CD4-positive, CD25-positive, alpha-beta regulatory T cell (primary cell): ENCODE results near the gene ERF. TPM values are rescaled to one million over a fixed set of nuclear protein-coding genes. Genes with fewer than 3 reads are reported as not detected.
A peak's percentile ranks its signal among the peaks of the same experiment; 100 is the strongest.

Source experiments
- ATAC-seq, 2 donors: fragments of 150-1000 bp; cut with Tn5 transposase; one replicate each; pipeline ENCODE4 v1.10.0; 2021; ENCODE audit warnings: low read depth in 2 of 2, moderate number of reproducible peaks in 2 of 2, moderate library complexity in 1 of 2
- DNase-seq, 3 donors: peaks; one replicate each; pipeline versions ENCODE4 v3.0.0 to v3.0.0-alpha.2; 2012 to 2022; ENCODE audit warnings: mixed read lengths in 1 of 3
- H3K27ac ChIP-seq: one replicate; pipeline ENCODE4 v1.7.0; 2013; ENCODE audit warnings: mild to moderate bottlenecking, low read length; ENCODE audit not compliant: insufficient read depth, poor library complexity, severe bottlenecking
- H3K27me3 ChIP-seq: one replicate; pipeline ENCODE4 v1.7.0; 2013; ENCODE audit warnings: low read length; ENCODE audit not compliant: control insufficient read depth, insufficient read depth
- H3K36me3 ChIP-seq: one replicate; pipeline ENCODE4 v1.7.0; 2013; ENCODE audit warnings: mild to moderate bottlenecking, low read length, moderate library complexity; ENCODE audit not compliant: control insufficient read depth, insufficient read depth
- H3K4me1 ChIP-seq: 2 replicates; pipeline ENCODE4 v1.7.0; 2013; ENCODE audit warnings: mild to moderate bottlenecking, low read length; ENCODE audit not compliant: insufficient read depth, control insufficient read depth, poor library complexity, severe bottlenecking
- H3K4me3 ChIP-seq: one replicate; pipeline ENCODE4 v1.7.0; 2013; ENCODE audit warnings: low read depth, mild to moderate bottlenecking, low read length, moderate library complexity
- H3K9me3 ChIP-seq, 2 experiments: 1 replicate in 1 of 2; 2 replicates in 1 of 2; pipeline ENCODE4 v1.7.0; 2013; ENCODE audit warnings: low read length in 2 of 2, mild to moderate bottlenecking in 1 of 2, moderate library complexity in 1 of 2; ENCODE audit not compliant: control insufficient read depth in 2 of 2
- H3K27ac Mint-ChIP-seq, 3 donors: one replicate each; pipeline ENCODE4 v1.8.0; 2020 to 2022; ENCODE audit warnings: mild to moderate bottlenecking in 3 of 3, mixed read lengths in 3 of 3, moderate library complexity in 2 of 3
- H3K27me3 Mint-ChIP-seq: one replicate; pipeline ENCODE4 v1.8.0; 2022; ENCODE audit warnings: mild to moderate bottlenecking, mixed read lengths
- H3K36me3 Mint-ChIP-seq: one replicate; pipeline ENCODE4 v1.8.0; 2020; ENCODE audit warnings: mixed read lengths
- H3K4me1 Mint-ChIP-seq, 4 donors: one replicate each; pipeline ENCODE4 v1.8.0; 2020 to 2022; ENCODE audit warnings: mixed read lengths in 4 of 4, mild to moderate bottlenecking in 1 of 4
- H3K4me3 Mint-ChIP-seq, 4 donors: one replicate each; pipeline ENCODE4 v1.8.0; 2020 to 2022; ENCODE audit warnings: mild to moderate bottlenecking in 4 of 4, mixed read lengths in 4 of 4, moderate library complexity in 3 of 4
- H3K9me3 Mint-ChIP-seq, 7 donors: one replicate each; pipeline ENCODE4 v1.8.0; 2020 to 2022; ENCODE audit warnings: mixed read lengths in 7 of 7, mild to moderate bottlenecking in 3 of 7, moderate library complexity in 2 of 7
- polyA plus RNA-seq, 4 donors: library from polyadenylated mRNA; unstranded; fragments of 300-500 nt; fragmentation: Illumina TruSeq; gene quantifications; one replicate each; pipeline ENCODE4 v1.2.3, GENCODE V29; 2021
- total RNA-seq: library from RNA; stranded (reverse); gene quantifications from one replicate; pipeline ENCODE4 v1.2.3, GENCODE V29; 2022

The ERF gene
- total and polyA plus RNA-seq, 5 donors from 2014 or later: 1.4 to 96.4 (median 3.8) TPM

DNA sequence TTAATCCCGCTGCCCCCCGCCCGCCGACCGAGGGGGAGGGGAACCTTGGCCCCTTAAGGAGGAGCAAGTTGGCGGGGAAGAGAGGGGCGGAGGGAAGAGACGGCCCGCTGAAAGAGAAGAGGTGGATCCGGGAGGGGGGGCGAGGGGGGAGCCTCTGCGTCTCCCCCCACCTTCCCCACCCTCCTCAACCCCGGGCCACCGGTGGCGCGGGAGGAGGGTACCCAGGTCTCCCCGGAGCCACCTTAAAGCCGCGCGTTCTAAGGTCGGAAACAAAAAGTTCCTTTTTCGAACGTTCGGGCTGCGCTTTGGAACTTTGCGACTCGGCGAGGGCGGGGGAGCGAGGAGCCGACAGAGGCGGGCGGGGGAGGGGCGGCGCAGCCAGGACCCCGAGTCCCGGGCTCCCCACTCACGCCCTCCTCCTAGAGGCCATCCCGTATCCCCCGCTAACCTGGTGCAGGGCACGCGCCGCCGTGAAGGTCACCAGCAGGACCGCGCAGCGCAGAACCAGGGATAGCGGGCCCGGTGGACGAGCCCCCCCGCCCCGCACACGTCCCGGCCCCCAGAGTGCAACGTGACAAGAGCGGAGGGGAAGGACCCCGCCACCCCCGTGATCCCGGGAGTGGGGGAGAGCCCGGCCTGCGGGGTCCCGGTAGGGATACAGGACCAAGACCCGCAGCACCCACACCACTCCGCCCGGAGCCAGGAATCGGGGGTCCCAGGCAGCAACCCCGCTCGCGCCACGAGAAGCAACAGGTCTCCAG is 659 bp downstream of the ERF start:
- H3K4me3 ChIP-seq: peak overlapping the region; percentile 41
- ATAC-seq (peak; percentile 44 to 50), DNase-seq (peak; percentile 66 to 87 (median 83))
- H3K27ac ChIP-seq: peak overlapping the region; percentile 96
- peak overlapping the region; percentile 26 to 75 (median 73) for H3K27ac Mint-ChIP-seq
- peaks cover 38% of the 10 kb centered on the region for H3K4me1 ChIP-seq
- H3K9me3 ChIP-seq: no peaks in the 10 kb centered on the region
- no peaks in the 10 kb centered on the region for H3K36me3 ChIP-seq
- H3K9me3 Mint-ChIP-seq: no peaks in the 10 kb centered on the region
- no peaks in the 10 kb centered on the region for H3K27me3 ChIP-seq
- peaks cover 12% of the 10 kb centered on the region for H3K27me3 Mint-ChIP-seq
- H3K36me3 Mint-ChIP-seq: no peaks in the 10 kb centered on the region
- peak overlapping the region; percentile 80 to 93 (median 90) for H3K4me3 Mint-ChIP-seq
- peaks cover 0 to 43% (median 16%) of the 10 kb centered on the region in 4 donors for H3K4me1 Mint-ChIP-seq

DNA sequence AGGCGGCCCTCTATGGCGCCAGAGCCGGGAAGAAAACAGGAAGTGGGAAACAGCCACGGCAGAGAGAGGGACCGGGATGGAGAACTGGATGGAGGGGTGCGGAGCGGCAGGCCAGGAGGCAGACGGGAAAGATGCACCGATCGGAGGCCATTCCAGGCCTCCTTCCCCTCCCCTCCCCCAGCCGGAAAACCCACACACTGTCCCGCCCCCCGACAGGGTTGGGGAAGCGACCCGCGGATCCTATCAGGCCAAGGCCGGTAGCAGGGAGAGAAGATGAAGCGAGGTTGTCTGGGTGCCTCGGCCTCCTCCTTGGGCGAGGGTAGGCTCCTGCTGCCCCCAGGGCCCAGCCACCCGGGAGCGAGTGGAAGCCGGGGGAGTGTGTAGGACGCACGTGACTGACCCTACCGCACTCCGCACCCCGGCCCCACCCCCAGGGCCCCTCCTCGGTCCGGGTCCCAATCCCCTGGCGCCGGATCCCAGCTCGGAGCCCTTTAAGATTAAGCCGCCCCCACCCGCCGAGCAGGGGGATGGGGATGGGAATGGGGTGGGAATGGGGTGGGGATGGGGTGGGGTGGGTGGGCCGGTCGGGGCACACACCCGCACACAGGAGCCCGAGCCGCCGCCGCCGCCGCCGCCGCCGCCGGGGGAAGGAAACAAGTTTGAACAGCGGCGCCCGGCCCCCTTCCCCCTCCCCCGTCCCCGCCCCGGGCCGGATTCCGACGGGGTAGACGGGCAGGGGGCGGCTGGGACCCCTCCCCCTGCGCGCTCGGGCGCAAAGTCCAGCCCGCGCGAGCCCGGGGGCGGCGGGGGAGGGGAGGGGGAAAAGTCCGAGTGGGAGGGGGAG is 1.5 kb downstream of the ERF start:
- peaks cover 0 to 43% (median 16%) of the 10 kb centered on the region in 4 donors for H3K4me1 Mint-ChIP-seq
- H3K27me3 ChIP-seq: no peaks in the 10 kb centered on the region

DNA sequence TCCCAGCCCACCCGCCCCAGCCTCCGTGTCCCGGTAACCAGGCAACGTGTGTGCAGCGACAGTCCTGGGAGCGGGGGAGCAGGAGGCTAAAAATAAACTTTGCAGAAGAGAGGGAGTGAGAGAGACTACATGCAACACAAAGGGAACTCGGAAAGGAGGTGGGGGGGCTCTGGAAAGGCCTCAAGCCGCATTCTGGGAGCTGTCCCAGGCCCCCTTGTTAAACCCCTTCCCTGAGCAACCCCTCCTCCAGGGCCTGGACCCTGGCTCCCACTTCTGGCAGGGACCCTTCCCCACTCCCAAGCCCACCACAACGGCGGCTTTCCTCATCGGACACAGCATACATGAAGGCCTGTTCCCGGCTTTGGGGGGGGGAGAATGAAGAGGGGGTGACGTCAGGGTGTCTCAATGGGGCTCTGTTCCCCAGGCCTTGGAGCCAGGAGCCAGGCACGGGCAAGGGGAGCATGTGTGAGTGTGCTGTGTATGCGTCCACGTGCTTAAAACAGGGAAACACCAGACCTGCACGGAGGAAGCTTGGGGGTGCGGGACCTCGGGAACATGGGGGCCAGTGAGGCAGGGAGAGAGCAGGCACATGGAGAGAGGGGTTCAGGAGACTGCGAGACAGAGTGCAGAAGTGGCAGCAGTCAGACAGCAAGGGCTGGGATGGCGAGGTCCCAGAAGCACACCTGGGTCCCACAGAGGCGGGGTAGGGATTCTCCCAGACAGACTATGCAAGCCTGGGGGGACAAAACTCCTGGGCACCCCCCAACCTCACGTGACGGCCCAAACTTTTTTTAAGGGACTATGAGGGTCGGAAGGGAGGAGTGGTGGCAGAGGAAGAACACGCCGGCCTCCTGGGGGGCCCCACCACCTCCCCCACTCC is 2.3 kb downstream of the ERF start:
- H3K9me3 ChIP-seq: no peaks in the 10 kb centered on the region

More for the DNA sequence above, 1.5 kb downstream of the ERF start:
- DNase-seq: peak; percentile 45 to 69 (median 57)
- H3K4me3 ChIP-seq: peak overlapping the region; percentile 37
- Mint-ChIP-seq H3K27ac (peak overlapping the region; percentile 79 to 97 (median 97)), H3K4me3 (peak overlapping the region; percentile 91 to 97 (median 94)), H3K36me3 (no peaks in the 10 kb centered on the region), H3K27me3 (peaks cover 12% of the 10 kb centered on the region), H3K9me3 (no peaks in the 10 kb centered on the region)
- H3K4me1 ChIP-seq: peaks cover 38% of the 10 kb centered on the region
- peak overlapping the region; percentile 96 for H3K27ac ChIP-seq
- peak; percentile 10 to 14 for ATAC-seq
- H3K36me3 ChIP-seq: no peaks in the 10 kb centered on the region
- H3K9me3 ChIP-seq: no peaks in the 10 kb centered on the region

DNA sequence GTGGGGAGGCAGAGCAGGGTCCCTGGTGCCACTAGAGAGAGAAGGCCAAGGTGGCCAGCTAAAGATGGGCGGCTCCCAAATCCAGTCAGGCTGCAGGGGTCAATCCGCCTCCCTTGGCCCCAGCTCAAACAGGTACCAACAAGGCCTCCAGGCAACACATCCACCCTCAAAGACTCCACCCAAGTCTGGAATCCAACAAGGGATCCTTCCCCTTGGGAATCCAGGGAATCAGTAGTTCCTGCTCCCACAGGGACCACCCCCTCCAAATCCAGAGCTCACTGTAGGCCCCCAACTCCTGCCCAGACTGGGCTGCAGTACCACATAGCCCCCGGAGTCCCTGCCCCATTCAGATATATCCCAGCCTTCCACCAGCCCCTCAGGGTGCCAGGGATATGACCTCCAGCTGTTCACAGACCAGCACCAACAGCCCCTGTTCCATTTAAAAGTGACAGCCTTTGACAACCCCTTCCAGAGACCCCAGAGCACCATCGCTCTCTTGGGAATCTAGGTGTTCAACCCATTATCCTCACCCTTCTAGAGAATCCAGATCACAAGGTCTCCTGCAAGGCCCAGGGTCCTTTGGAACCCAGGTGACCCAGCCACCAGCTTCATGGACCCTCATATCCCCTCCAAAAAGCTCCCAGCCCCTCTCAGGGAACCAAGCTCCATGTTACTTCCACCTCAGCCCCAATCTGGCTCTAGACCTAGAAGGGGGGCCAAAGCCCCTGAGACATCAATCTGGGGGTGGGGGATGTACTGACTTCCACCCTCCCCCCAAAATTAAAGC is 3.2 kb downstream of the ERF start:
- Histone ChIP-seq H3K27me3 (no peaks in the 10 kb centered on the region), H3K27ac (no peak overlapping the region), H3K4me3 (no peak overlapping the region), H3K9me3 (no peaks in the 10 kb centered on the region), H3K36me3 (no peaks in the 10 kb centered on the region), H3K4me1 (peaks cover 38% of the 10 kb centered on the region)
- peak overlapping the region; percentile 88 to 97 (median 89) for H3K27ac Mint-ChIP-seq
- peak overlapping the region; percentile 86 to 97 (median 92) for H3K4me3 Mint-ChIP-seq
- H3K4me1 Mint-ChIP-seq: peaks cover 0 to 46% (median 17%) of the 10 kb centered on the region in 4 donors
- no peaks in the 10 kb centered on the region for H3K36me3 Mint-ChIP-seq
- ATAC-seq: no peak
- no peak for DNase-seq
- no peaks in the 10 kb centered on the region for H3K9me3 Mint-ChIP-seq
- peaks cover 11% of the 10 kb centered on the region for H3K27me3 Mint-ChIP-seq

More for the DNA sequence above, 2.3 kb downstream of the ERF start:
- Histone ChIP-seq H3K27me3 (no peaks in the 10 kb centered on the region), H3K36me3 (no peaks in the 10 kb centered on the region), H3K4me3 (peak overlapping the region; percentile 37), H3K4me1 (peaks cover 38% of the 10 kb centered on the region), H3K27ac (peak overlapping the region; percentile 96)
- DNase-seq (no peak), ATAC-seq (no peak)
- H3K27ac Mint-ChIP-seq: peak overlapping the region; percentile 89 to 97 (median 97)
- peaks cover 12% of the 10 kb centered on the region for H3K27me3 Mint-ChIP-seq
- H3K4me3 Mint-ChIP-seq: peak overlapping the region; percentile 91 to 97 (median 94)
- H3K36me3 Mint-ChIP-seq: no peaks in the 10 kb centered on the region
- no peaks in the 10 kb centered on the region for H3K9me3 Mint-ChIP-seq
- peaks cover 0 to 43% (median 16%) of the 10 kb centered on the region in 4 donors for H3K4me1 Mint-ChIP-seq

DNA sequence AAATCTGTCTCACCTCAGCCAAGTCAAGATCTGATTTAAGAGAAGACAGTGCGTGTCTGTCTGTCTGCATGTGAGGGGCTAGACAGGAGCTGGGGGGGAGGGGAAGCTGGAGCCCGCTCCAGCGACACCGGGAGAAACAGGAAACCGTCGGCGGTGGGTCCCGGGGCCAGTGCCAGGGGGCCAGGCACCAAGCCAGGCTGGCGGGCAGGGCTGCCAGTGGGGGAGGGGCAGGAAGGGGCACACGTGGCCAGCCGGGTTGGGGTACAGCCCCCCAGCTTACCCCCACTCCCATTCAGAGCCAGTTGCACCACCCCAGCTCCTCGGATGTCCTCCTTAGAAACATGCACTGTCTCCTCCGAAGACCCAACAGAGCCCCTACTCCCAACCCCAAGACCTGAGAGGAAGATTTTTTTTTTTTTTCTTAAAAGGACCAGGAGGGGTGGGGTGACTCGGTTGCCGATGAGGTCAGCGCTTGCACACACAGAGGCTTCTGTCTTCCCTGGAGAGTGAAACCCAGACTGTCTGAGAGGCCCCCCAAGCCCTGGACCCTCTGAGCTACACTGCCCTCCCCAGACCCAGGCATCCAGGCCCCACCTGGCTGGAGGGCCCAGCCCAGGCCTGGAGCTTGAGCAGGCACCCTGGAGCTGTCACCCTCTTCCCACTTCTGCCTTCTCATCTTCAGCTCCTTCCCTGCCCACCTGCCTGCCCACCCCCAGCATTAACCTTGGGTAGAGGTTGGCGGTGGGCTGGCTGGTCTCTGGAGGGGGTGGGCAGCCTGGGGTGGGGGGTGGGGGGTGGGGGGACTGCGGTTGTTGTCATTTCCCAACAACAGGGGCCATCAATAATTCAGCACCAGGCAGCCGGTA is 4.0 kb downstream of the ERF start:
- Histone ChIP-seq H3K36me3 (no peaks in the 10 kb centered on the region), H3K27me3 (no peaks in the 10 kb centered on the region), H3K4me1 (peaks cover 37% of the 10 kb centered on the region), H3K27ac (peak overlapping the region; percentile 51), H3K4me3 (no peak overlapping the region), H3K9me3 (no peaks in the 10 kb centered on the region)
- H3K27ac Mint-ChIP-seq: no peak overlapping the region
- peak overlapping the region; percentile 41 to 84 (median 60) for H3K4me3 Mint-ChIP-seq
- H3K27me3 Mint-ChIP-seq: peaks cover 8% of the 10 kb centered on the region
- DNase-seq: peak in 1 of 3 donors; percentile 35
- ATAC-seq: no peak
- H3K4me1 Mint-ChIP-seq: peaks cover 0 to 43% (median 18%) of the 10 kb centered on the region in 4 donors
- no peaks in the 10 kb centered on the region for H3K9me3 Mint-ChIP-seq
- H3K36me3 Mint-ChIP-seq: no peaks in the 10 kb centered on the region

DNA sequence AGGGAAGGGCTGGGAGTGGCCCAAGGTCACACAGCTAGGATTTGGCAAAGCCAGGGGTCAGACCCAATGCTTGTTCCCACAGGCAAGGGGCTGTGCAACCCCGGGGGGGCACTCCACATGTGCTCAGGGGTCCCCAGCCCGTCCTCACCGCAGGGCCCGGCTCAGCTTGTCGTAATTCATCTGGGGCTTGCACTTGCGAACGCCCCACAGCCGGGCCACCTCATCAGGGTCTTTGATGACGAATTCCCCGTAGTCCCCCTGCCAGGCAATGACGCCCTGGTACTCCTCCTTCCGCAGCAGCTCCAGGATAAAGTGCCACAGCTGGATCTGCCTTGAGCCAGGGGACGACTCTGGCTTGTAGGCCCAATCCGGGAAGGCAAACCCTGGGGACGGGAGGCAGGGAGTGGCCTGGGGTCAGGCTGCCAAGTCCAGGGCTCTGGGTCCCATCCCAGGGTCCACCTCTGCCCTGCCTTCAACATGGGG is 4.7 kb downstream of the ERF start:
- Mint-ChIP-seq H3K4me1 (peaks cover 0 to 43% (median 22%) of the 10 kb centered on the region in 4 donors), H3K4me3 (peak overlapping the region; percentile 41 to 84 (median 60)), H3K36me3 (no peaks in the 10 kb centered on the region), H3K27me3 (peaks cover 8% of the 10 kb centered on the region), H3K9me3 (no peaks in the 10 kb centered on the region), H3K27ac (peak overlapping the region in 1 of 3 donors; percentile 20)
- ATAC-seq (no peak), DNase-seq (no peak)
- no peaks in the 10 kb centered on the region for H3K9me3 ChIP-seq
- no peaks in the 10 kb centered on the region for H3K36me3 ChIP-seq
- H3K4me1 ChIP-seq: peaks cover 30% of the 10 kb centered on the region
- peak overlapping the region; percentile 51 for H3K27ac ChIP-seq
- no peaks in the 10 kb centered on the region for H3K27me3 ChIP-seq
- no peak overlapping the region for H3K4me3 ChIP-seq
